Measurements from ENCODE around the gene CDC6. TPM values are rescaled to one million over a fixed set of nuclear protein-coding genes. Genes with fewer than 3 reads are reported as not detected.

Gene CDC6
- total and polyA plus RNA-seq, 7 donors, result 0.27 to 2.5 (median 0.86) TPM

DNA sequence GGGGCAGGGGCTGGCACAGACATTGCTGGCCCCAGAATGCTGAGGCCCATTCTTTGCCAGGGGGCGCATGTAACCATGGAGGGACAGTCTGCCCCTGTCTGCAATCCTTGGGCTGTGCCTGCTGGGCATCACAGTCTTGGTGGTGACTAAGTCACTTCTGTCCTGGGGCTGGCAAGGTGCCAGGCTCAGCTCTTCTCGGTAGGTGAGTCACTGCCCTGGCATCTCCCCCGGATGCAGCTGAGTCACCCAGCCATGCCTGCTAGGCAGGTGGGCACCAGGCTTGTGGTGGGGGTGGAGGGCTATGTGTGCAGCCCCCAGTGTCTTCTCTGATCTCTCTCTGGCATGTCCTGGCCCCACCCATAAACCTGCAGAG is 26.9 kb downstream of the CDC6 start:
- intact Hi-C loops (cut with DNase I), result no loop called here
- Histone ChIP-seq H3K27me3 (ENCODE audit: insufficient read depth in 3 of 3, low read length in 2 of 3) (no peaks in the 10 kb centered on the region), H3K27ac (peak overlapping the region; percentile 97), H3K4me1 (peaks cover 76% of the 10 kb centered on the region), H3K36me3 (ENCODE audit: insufficient read depth in 1 of 2, low read depth in 1 of 2) (no peaks in the 10 kb centered on the region), H3K4me3 (no peak overlapping the region), H3K9me3 (no peaks in the 10 kb centered on the region)
- WGBS, 3 donors, result 13 to 21% (median 14%) methylated on average over 3 of the region's 3 CpGs
- no peak for TF ChIP-seq CTCF (IDR thresholded peaks at IDR 0.05)
- peak; percentile 95 to 98 for DNase-seq
- peak; percentile 59 to 66 (median 63) for ATAC-seq

- DNase-seq, result peak in 1 of 2 donors; percentile 8
- Histone ChIP-seq H3K4me3 (no peak overlapping the region), H3K9me3 (no peaks in the 10 kb centered on the region), H3K27me3 (ENCODE audit: insufficient read depth in 3 of 3, low read length in 2 of 3) (no peaks in the 10 kb centered on the region), H3K36me3 (ENCODE audit: insufficient read depth in 1 of 2, low read depth in 1 of 2) (no peaks in the 10 kb centered on the region), H3K4me1 (peaks cover 76% of the 10 kb centered on the region), H3K27ac (peak overlapping the region; percentile 97)
- intact Hi-C loops (cut with DNase I), result no loop called here
- ATAC-seq, result no peak
- TF ChIP-seq CTCF (IDR thresholded peaks at IDR 0.05), result no peak
- 83 to 91% (median 87%) methylated on average over 3 of the region's 3 CpGs for WGBS, 3 donors
Observed at GRCh38 chr17:40315206-40315605, 27.5 kb downstream of the CDC6 start.

- ATAC-seq (no peak), DNase-seq (peak in 1 of 2 donors; percentile 54)
- intact Hi-C loops (cut with DNase I), result no loop called here
- Histone ChIP-seq H3K4me3 (peak overlapping the region; percentile 95), H3K27me3 (ENCODE audit: insufficient read depth in 3 of 3, low read length in 2 of 3) (no peaks in the 10 kb centered on the region), H3K36me3 (ENCODE audit: insufficient read depth in 1 of 2, low read depth in 1 of 2) (no peaks in the 10 kb centered on the region), H3K4me1 (peaks cover 75% of the 10 kb centered on the region), H3K9me3 (no peaks in the 10 kb centered on the region), H3K27ac (peak overlapping the region; percentile 97)
- 54 to 60% (median 54%) methylated on average over 9 of the region's 9 CpGs for WGBS, 3 donors
- TF ChIP-seq CTCF (IDR thresholded peaks at IDR 0.05), result no peak
Observed at GRCh38 chr17:40315678-40316570, 28.2 kb downstream of the CDC6 start.

- intact Hi-C loops (cut with DNase I), result no loop called here
- Histone ChIP-seq H3K27me3 (ENCODE audit: insufficient read depth in 3 of 3, low read length in 2 of 3) (no peaks in the 10 kb centered on the region), H3K27ac (peak overlapping the region; percentile 97), H3K4me1 (peaks cover 75% of the 10 kb centered on the region), H3K4me3 (peak overlapping the region; percentile 95), H3K9me3 (no peaks in the 10 kb centered on the region), H3K36me3 (ENCODE audit: insufficient read depth in 1 of 2, low read depth in 1 of 2) (no peaks in the 10 kb centered on the region)
- ATAC-seq, result no peak
- 14 to 20% (median 19%) methylated on average over 38 of the region's 38 CpGs for WGBS, 3 donors
- TF ChIP-seq CTCF (IDR thresholded peaks at IDR 0.05), result no peak
- DNase-seq, result peak; percentile 75 to 84
Observed at GRCh38 chr17:40316571-40317344, 29.1 kb downstream of the CDC6 start.
